ENCODE measurements around the gene SNF8.
A peak's percentile ranks its signal among the peaks of the same experiment; 100 is the strongest.

Gene SNF8

DNA sequence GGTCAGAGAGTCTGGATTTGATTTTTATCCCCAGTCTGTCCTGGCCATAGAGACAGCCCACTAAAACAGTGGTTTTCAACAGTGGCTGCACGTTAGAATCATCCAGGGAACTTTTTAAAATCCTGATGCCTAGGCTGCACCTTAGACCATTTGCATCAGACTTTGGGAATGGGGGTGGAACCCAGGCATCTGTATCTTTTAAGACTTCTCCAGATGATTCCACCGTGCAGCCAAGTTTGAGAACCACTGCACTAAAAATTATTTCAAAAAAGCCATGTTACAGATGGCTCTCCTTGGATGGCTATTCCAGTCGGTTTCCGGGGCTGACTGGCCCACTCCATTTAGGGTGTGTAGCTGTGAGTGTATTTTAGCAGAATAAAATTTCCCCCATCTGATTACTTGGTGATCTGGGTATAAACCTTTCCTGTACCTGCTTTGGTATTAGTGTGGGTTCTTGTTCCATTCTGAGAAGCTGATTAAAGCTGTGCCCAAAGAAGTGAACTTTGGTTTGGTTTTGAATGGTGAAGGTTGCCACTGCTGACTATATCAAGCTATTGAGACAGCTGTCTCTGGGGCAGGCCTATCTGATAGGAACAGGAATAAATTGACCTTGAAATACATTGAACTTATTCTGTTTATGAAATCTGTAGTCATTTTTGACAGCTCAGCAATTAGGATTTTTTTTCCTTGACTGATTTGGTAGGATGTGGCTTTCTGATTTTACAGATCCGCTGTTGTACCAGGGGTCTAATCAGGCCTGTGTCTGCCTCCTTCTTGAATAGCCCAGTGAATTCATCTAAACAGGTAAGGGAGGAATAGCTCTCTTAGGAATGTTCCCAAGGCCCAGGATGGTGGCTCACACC, 50.8 kb downstream of the SNF8 start:
- Histone ChIP-seq H3K36me3 (ENCODE audit: control insufficient read depth in 2 of 2, insufficient read depth in 2 of 2, low read length in 2 of 2) (peaks cover 26 to 30% of the 10 kb centered on the region in 2 donors), H3K27ac (ENCODE audit: low read depth in 2 of 2, low read length in 2 of 2) (no peak overlapping the region), H3K4me3 (ENCODE audit: low read length in 2 of 2) (peak overlapping the region; percentile 87 to 88), H3K27me3 (ENCODE audit: control insufficient read depth in 2 of 2, insufficient read depth in 2 of 2, low read length in 2 of 2) (no peaks in the 10 kb centered on the region), H3K9me3 (ENCODE audit: control insufficient read depth in 2 of 2, low read length in 2 of 2) (no peaks in the 10 kb centered on the region), H3K9ac (ENCODE audit: low read depth in 1 of 2, low read length in 2 of 2) (peak overlapping the region; percentile 79 to 97), H3K4me1 (ENCODE audit: control insufficient read depth in 2 of 2, insufficient read depth in 2 of 2, low read length in 2 of 2) (peaks cover 18 to 23% of the 10 kb centered on the region in 2 donors)

DNA sequence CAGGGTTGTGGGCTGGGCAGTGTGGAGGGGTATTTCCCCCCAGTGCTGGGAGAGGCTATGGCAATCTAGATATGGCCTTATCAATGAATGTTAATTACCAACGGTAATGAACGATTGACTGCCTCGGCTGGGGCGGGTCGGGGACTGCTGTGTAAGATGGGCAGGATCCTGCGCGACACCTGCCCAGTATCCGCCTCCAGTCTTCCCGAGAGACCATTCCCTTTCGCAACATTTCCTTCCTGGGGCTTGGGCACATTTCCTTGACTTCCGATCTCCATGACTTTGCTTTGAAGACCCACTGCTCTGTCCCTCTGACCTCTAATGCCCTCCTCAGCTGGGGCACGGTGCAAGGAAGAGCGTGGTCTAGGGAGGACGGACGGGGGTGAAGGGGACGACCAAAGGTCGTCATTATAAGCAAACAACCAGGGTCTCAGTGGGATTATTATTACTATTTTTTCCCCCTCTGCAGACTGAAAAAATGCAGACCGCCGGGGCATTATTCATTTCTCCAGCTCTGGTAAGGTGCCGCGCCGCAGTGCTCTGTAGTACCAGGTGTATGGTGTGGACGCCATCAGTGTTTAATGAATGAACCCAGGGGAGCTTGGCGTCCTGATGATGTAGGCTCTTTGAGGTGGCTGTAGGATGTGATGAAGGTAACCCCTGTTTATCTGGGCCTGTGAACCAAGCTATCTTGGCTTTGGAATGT, 51.5 kb downstream of the SNF8 start:
- peaks cover 22 to 25% of the 10 kb centered on the region in 2 donors for H3K36me3 ChIP-seq (ENCODE audit: control insufficient read depth in 2 of 2, insufficient read depth in 2 of 2, low read length in 2 of 2)
- no peaks in the 10 kb centered on the region for H3K9me3 ChIP-seq (ENCODE audit: control insufficient read depth in 2 of 2, low read length in 2 of 2)
- no peaks in the 10 kb centered on the region for H3K27me3 ChIP-seq (ENCODE audit: control insufficient read depth in 2 of 2, insufficient read depth in 2 of 2, low read length in 2 of 2)
- H3K9ac ChIP-seq (ENCODE audit: low read depth in 1 of 2, low read length in 2 of 2) = peak overlapping the region; percentile 79 to 97
- peak overlapping the region; percentile 87 to 88 for H3K4me3 ChIP-seq (ENCODE audit: low read length in 2 of 2)
- H3K27ac ChIP-seq (ENCODE audit: low read depth in 2 of 2, low read length in 2 of 2) = peak overlapping the region; percentile 86 to 92
- H3K4me1 ChIP-seq (ENCODE audit: control insufficient read depth in 2 of 2, insufficient read depth in 2 of 2, low read length in 2 of 2) = peaks cover 18 to 23% of the 10 kb centered on the region in 2 donors

DNA sequence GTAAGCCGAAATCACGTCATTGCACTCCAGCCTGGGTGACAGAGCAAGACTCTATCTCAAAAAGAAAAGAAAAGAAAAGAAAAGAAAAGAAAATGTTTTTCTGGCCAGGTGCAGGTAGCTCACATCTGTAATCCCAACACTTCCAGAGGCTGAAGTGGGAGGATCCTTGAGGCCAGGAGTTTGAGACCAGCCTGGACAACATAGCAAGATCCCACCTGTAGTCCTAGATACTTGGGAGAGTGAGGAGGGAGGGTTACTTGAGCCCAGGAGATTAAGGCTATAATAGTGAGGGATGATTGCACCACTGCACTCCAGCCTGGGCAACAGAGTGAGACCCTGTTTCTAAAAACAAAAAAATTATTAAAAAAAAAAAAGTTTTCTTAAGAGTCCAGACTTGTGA, 54.6 kb downstream of the SNF8 start:
- Histone ChIP-seq H3K27me3 (ENCODE audit: control insufficient read depth in 2 of 2, insufficient read depth in 2 of 2, low read length in 2 of 2) (no peaks in the 10 kb centered on the region), H3K4me3 (ENCODE audit: low read length in 2 of 2) (no peak overlapping the region), H3K36me3 (ENCODE audit: control insufficient read depth in 2 of 2, insufficient read depth in 2 of 2, low read length in 2 of 2) (peaks cover 3 to 4% of the 10 kb centered on the region in 2 donors), H3K9ac (ENCODE audit: low read depth in 1 of 2, low read length in 2 of 2) (no peak overlapping the region), H3K4me1 (ENCODE audit: control insufficient read depth in 2 of 2, insufficient read depth in 2 of 2, low read length in 2 of 2) (peaks cover 18 to 19% of the 10 kb centered on the region in 2 donors), H3K9me3 (ENCODE audit: control insufficient read depth in 2 of 2, low read length in 2 of 2) (no peaks in the 10 kb centered on the region), H3K27ac (ENCODE audit: low read depth in 2 of 2, low read length in 2 of 2) (no peak overlapping the region)

DNA sequence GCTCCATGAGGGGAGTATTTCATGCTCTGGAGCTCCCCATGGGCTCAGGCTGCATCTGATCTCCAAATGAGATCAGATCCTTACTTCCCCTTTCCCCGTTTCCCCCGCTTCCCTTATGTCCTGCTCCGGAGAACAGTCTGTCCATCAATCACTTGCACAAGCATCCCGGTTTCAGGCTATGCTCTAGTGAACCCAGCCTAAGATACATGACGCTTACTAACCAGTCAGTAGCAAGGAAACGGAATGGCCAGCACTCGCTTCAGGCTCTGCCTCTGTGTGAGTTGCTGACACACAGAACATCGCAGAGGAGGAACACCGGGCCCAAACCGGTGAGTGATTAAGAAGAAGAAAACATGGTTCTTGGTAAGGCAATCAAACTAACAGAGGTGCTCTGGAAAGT, 61.5 kb downstream of the SNF8 start:
- H3K9me3 ChIP-seq (ENCODE audit: control insufficient read depth in 2 of 2, low read length in 2 of 2) = no peaks in the 10 kb centered on the region
- no peak overlapping the region for H3K27ac ChIP-seq (ENCODE audit: low read depth in 2 of 2, low read length in 2 of 2)
- no peaks in the 10 kb centered on the region for H3K27me3 ChIP-seq (ENCODE audit: control insufficient read depth in 2 of 2, insufficient read depth in 2 of 2, low read length in 2 of 2)
- no peak overlapping the region for H3K9ac ChIP-seq (ENCODE audit: low read depth in 1 of 2, low read length in 2 of 2)
- H3K4me1 ChIP-seq (ENCODE audit: control insufficient read depth in 2 of 2, insufficient read depth in 2 of 2, low read length in 2 of 2) = no peaks in the 10 kb centered on the region
- H3K36me3 ChIP-seq (ENCODE audit: control insufficient read depth in 2 of 2, insufficient read depth in 2 of 2, low read length in 2 of 2) = no peaks in the 10 kb centered on the region
- H3K4me3 ChIP-seq (ENCODE audit: low read length in 2 of 2) = no peak overlapping the region

DNA sequence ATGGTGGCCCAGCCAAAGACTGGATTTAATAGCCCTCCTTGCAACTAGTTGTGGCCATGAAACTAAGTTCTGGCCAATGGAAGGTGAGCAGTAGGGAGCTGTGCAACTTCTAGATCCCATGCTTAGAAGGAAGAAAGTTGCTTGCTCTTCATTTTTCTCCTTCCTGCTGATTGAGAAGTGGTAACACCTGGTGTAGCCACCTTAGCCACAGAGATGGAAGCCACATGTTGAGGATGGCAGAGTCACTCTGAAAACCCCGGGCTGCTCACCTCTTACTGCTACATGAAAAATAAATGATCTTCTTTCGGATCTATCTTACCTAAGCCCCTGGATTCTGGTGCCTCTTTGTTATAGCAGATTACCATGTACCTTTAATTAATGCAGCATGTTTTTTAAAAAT, 62.4 kb downstream of the SNF8 start:
- no peak overlapping the region for H3K27ac ChIP-seq (ENCODE audit: low read depth in 2 of 2, low read length in 2 of 2)
- H3K4me3 ChIP-seq (ENCODE audit: low read length in 2 of 2) = no peak overlapping the region
- no peaks in the 10 kb centered on the region for H3K9me3 ChIP-seq (ENCODE audit: control insufficient read depth in 2 of 2, low read length in 2 of 2)
- H3K9ac ChIP-seq (ENCODE audit: low read depth in 1 of 2, low read length in 2 of 2) = no peak overlapping the region
- no peaks in the 10 kb centered on the region for H3K36me3 ChIP-seq (ENCODE audit: control insufficient read depth in 2 of 2, insufficient read depth in 2 of 2, low read length in 2 of 2)
- no peaks in the 10 kb centered on the region for H3K27me3 ChIP-seq (ENCODE audit: control insufficient read depth in 2 of 2, insufficient read depth in 2 of 2, low read length in 2 of 2)
- H3K4me1 ChIP-seq (ENCODE audit: control insufficient read depth in 2 of 2, insufficient read depth in 2 of 2, low read length in 2 of 2) = peaks cover 0 to 8% of the 10 kb centered on the region in 2 donors

Measured in mucosa of rectum (tissue), 2 donors.